Smooth muscle cell of the brain vasculature (primary cell): ENCODE results near the gene SMAD1.
A peak's percentile ranks its signal among the peaks of the same experiment; 100 is the strongest.
"Not testable (repeated sequence)": the region's sequence is repeated elsewhere in the genome, so short reads cannot be mapped to it uniquely, and the experiment has no call there.

Experiments used
- DNase-seq: peaks from one replicate; pipeline ENCODE4 v3.0.0-alpha.2; 2012; ENCODE audit warnings: low read depth, low spot score

The SMAD1 gene

DNA sequence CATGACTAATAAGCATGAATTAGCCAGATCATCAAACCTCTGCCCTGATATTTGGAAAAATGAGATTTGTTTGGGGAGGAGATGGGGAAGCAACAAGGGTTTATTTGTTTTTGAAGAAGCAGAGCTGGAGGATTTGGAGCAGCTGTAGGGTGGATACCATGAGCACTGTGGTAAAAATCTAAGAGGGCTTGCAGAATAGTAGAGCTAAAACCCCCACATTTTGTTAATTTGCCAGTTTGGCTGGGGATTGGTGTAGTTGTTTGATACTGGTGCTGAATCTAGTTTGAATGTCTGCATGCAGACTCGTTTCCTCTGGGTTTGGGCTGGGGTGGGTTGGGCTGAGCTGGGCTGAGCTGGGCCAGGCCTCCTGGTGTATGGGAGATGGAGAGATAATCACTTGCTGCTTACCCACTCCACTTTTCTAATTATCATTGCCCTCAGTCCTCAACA, 43.7 kb downstream of the SMAD1 start:
- no peak for DNase-seq

DNA sequence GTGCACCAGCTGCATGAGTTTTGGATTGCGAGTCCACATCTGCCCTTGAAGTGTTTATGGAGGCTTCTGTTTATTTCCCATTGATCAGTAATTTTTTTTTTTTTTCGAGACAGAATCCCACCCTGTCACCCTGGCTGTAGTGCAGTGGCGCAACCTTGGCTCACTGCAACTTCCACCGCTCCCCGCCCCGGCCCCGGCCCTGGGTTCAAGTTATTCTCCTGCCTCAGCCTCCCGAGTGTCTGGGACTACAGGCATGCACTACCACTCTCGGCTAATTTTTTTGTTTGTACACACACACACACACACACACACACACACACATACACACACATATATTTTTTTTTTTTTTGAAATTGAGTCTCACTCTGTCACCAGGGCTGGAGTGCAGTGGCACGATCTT, 46.1 kb downstream of the SMAD1 start:
- no peak for DNase-seq

DNA sequence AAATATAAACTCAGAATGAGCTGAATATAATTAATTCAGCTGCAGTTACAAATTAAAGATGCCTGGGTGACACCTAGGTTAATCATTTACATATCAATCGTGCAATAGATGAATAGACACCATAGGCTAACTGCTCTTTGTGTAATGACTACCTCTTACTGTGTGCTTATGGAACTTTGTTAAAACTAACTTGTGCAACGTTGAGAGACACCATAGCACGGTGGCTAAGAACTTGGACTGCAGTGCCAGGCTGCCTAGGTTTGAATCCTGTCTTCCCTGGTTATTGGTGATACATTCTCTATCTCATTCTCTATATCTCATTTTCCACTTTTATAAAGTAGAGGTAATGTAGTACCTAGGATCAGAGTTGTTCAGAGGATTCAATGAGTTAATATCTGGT, 46.9 kb downstream of the SMAD1 start:
- DNase-seq: no peak

DNA sequence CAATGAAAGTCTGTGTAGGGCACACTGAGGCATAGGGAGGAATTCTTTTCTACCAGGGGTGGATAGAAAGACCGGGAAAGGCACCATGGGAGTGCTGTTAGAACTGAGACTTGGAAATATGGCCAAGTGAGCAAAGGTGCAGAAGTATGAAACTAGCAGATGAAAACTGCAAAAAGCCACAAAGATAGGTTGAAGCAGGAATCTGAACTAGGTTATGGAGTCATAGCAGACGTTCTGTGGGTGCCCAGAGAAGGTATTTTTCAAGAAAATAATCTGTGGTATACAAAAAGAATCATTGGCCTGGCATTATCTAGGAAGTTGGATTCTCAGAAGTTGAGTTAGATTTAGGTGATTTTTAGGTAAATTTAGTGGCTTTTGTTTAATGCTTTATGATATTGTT, 48.5 kb downstream of the SMAD1 start:
- no peak for DNase-seq

DNA sequence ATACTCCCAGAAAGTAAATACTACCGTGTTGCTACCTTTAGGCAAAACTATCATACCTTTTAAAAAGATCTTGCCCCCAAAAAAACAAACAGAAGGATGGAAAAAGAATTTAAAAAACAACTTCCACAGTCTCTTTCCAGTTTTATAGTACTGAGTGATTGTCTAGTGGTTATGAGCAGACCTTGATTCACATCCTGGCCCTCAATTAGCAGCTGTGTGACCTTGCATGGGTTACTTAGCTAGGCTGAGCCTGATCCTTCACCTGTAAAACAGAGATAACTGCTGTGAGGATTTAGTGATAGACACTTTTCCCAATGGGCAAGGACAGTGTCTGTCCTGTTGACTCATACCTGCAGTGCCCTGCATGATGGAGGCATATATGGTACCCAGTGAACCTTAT, 49.0 kb downstream of the SMAD1 start:
- DNase-seq: no peak

DNA sequence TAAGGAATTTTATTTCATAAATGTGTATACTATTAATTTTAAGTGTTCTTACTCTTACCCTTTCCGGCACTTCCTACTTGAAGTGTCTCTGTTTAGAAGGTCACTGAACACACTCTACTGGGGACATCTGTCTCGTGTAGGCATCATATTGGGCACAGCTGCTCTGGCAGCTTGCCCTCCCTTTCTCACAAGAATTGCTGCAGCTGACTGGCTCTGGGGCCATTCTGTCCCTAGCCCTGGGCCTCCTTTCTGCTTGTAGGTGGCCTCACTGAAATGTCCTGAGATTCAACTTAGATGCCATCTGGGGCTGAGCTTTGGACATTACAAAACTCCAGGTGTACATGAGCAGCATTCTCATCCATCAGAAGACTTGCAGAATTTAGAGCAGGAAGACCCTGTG, 49.6 kb downstream of the SMAD1 start:
- DNase-seq: no peak

DNA sequence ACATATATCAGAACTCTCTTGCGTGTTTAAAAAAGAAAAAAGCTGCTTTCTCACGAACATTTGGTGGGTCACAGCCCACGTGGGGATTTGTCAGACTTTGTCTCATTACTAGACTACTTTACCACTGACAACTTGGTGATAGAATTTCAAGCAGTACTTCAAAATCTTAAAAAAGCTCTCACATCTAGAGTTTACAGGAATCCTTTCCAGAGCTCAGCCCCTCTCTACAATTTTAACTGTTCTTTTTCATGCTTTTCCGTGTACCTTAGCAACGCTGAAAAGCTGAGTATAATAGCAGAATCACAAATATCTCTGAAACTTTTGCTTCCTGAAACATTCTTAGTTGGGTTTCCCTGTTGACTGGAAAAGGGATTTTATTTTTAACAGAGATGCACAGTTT, 50.2 kb downstream of the SMAD1 start:
- DNase-seq: no peak

DNA sequence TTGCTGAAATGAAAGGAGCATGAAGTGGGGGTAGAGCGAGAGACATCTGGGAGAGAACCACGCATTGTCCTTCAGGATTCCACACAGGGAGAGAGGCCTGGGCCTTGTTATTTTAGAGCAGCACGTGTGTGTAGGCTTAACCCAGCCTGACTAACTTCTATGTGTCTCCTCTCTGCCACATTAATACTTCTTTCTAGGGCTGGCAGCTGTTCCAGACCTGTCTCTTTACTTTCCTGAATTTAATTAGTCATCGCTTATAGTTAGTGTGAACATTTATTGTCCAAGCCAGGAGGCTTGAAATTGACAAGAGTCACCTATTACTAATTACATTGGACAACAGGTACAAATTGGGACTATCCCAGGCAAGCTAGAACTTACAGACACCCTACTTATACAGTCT, 51.3 kb downstream of the SMAD1 start:
- DNase-seq: no peak

DNA sequence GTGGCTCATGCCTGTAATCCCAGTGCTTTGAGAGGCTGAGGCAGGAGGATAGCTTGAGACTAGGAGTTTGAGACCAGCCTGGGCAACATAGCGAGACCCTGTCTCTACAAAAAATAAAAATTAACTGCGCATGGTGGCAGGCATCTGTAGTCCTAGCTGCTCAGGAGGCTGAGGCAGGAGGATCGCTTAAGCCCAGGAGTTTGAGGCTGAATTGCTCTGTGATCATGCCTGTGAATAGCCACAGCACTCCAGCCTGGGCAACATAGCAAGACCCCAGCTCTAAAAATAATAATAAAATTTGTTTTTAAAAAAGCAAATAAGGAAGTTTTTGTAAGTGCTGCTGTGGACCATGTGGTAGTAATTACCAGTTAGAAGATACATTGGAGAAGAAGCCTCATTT, 51.8 kb downstream of the SMAD1 start:
- DNase-seq: not testable (repeated sequence)

DNA sequence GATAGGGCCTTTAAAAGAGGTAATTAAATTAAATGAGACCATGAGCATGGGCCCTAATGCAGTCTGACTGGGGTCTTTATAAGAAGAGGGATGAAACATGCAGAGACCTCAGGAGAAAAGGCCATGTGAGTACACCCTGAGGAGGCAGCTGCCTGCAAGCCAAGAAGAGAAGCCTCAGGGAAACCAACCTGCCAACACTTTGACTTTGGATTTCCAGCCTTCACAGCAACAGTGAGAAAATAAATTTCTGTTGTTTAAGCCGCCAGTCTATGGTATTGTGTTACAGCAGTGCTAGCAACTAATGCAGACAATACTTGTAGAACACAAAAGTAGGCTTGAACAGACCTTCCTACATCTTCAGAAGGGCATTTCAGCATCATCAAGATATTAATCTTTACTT, 52.3 kb downstream of the SMAD1 start:
- no peak for DNase-seq

DNA sequence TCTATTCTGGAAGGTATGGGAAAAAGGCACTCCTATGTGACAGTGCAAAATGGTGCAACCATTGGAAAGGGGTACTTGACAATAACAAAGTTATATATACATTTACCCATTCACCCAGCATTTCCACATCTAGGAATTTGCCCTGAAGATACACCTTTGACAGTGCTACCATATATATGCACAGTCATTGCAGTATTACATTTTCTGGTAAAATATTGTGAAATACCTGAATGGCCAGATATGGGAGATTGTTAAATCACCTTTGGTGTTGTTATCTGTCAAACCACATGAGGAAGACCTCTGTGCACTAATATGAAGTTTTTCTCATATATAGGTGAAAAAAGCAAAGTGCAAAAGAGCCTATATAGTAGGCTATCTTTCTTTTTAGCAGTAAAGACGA, 53.5 kb downstream of the SMAD1 start:
- DNase-seq: no peak

DNA sequence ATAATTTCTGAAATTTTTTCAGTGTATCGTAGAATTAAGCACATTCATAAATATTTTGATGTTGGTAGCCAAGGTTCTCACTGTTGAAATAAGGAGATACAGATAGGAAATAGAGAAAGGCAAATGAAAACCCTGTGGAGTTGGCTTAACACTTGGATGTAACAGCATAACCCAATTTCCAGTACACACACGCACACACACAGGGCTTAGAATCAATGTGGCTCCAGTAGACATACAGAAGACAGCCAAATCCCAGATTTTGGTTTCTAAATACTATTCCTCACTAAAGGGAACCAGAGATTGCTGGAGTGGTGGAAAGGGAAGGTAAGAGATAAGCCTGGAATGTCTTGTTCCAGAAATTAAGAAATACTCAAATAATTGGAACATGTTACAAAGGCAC, 54.4 kb downstream of the SMAD1 start:
- DNase-seq: no peak

DNA sequence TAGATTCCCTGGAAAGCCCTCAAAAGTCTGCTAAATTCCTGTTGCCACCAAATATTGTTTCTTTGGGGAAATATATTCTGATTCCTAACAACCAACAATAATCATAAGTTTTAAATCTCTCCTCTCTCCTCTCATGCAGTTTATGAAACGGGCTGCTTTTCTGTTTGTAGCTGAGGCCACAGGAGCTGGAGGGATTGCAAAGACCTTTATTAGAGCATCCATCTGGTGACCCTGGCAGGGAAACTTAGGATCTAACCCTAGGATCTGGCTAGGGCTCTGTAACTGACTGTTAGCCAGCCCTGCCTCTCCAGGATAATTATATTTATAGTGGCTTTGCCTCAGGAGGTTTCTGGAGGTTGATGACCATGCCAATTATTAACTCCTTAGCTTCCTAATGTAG, 56.9 kb downstream of the SMAD1 start:
- DNase-seq: no peak

DNA sequence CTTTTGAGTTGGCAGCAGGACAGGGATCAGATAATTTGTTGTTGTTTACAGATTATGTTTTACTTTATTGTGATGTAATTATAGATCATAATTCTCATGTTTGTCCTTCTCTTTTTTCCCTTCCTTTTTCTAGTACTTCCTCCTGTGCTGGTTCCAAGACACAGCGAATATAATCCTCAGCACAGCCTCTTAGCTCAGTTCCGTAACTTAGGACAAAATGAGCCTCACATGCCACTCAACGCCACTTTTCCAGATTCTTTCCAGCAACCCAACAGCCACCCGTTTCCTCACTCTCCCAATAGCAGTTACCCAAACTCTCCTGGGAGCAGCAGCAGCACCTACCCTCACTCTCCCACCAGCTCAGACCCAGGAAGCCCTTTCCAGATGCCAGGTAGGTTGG, 58.0 kb downstream of the SMAD1 start:
- DNase-seq: no peak

DNA sequence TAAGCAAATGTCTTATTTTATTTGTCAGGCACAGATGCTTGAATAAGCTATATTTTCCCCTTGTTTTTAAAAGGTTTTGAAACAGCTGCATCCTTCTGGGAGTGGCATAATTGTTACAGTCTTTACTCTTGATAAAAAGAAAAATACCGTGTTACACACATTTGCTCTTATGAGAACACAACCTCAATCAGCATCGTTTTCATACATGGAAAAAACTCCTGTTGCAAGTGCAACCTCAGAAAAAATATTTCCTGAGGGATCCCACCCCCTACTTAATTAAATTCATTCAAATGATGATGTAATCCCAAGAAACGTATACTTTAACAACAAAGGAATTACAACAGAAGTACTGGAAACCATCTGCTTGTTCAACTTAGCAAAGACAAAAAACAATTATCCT, 58.6 kb downstream of the SMAD1 start:
- no peak for DNase-seq

DNA sequence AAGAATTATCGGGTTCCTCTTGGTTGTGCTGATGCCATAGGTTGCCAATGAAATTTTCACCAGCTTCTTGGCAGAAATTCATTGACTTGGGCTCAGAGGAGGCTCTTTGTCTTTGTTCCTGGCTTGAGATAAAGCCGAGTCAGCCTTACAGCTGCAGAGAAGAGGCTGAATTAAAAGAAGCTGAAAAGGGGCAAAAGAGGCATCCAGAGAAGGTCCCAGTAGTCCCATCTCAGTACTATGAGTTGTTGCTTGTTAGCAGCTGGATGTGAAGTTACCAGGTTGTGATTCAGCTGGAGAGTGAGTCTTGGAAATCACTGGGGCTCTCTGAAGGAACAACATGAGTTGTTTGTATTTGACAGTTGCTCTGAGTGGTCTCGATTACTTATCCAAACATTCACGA, 59.7 kb downstream of the SMAD1 start:
- peak; percentile 36 for DNase-seq

DNA sequence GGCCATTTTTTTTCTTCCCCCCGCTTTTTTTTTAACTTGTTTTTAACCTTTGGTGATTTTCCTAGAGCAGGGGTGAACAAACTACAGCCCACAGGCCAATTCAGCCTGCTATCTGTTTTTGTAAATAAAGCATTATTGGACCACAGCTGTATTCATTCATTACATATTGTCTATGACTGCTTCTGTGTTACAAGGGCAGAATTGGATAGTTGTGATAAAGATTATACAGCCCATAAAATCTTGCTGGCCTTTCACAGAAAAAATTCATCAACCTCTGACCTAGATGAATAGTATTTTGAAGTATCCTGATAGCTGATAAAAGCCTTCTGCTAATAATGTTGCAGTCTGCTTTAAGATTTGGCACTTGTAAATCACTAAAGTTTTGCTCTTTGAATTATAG, 63.4 kb downstream of the SMAD1 start:
- no peak for DNase-seq

DNA sequence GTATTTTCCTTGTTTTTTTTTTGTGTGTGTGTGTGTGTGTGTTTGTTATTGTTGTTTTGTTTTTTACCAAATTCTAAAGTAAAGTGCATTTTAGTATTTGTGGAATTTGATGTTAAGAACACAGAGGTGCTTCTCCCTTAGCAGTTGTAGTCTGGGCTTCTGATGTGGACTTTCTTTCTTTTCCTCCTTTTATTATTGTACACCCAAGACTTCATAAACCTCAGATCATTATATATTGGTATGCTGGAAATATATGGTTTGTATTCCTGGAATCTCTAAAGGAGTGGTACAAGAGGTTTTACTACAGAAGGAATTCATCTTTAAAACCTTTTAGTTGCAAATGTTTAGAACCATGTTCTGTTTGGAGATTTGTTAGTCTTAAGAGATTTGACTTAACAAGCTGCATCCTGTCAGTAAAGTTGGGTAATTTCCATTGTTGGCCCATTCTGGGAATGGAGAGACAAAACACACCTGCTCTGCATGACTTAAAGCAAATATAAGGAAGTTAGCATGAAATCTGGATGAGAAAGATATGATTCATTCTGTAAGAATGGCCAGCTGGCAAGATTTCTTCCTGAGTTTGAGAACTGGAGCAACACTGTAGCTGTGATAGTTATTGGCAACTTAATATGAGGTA, 64.0 kb downstream of the SMAD1 start:
- DNase-seq: peak; percentile 74

DNA sequence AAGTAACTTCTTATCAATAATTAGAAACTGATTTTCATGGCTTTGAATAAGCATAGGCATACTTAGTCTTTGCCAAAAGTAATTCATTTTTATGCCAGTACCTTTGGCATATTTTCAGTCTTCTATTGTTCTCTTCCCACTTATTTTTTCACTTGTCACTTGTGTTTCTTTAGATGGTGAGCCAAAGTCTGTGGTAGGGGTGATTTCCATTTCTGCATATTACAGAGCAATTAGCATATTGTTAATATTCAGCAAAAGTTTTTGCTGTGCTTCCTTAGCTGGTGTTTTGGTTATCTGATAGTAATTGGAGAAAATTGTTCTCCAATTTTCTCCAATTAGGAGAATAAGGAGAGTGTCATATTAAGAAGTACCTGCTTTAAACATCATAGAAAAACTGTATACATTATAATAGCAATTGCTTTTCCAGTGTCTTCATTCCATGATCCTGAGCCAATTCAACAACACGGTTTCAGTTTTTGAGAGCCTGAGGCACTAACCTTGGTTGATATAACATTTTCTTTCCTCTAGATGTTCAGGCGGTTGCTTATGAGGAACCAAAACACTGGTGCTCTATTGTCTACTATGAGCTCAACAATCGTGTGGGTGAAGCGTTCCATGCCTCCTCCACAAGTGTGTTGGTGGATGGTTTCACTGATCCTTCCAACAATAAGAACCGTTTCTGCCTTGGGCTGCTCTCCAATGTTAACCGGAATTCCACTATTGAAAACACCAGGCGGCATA, 64.7 kb downstream of the SMAD1 start:
- DNase-seq: no peak

DNA sequence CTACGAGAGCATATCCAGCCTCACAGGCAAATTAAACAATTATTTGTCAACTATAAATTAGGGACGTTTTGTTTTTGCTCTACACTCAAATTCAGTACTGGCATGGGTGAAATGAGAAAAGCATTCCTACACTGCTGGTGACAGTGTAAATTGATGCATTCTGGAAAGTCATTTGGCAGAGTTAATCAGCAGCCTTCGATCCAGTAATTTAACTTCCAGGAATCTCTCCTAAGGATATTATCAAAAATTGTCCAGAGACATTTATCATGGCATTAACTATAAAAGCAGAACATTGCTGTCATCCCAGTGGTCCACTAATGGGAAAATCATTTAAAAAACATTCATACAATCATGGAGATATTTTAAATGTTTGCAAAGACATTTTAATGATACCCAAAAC, 70.0 kb downstream of the SMAD1 start:
- DNase-seq: no peak

DNA sequence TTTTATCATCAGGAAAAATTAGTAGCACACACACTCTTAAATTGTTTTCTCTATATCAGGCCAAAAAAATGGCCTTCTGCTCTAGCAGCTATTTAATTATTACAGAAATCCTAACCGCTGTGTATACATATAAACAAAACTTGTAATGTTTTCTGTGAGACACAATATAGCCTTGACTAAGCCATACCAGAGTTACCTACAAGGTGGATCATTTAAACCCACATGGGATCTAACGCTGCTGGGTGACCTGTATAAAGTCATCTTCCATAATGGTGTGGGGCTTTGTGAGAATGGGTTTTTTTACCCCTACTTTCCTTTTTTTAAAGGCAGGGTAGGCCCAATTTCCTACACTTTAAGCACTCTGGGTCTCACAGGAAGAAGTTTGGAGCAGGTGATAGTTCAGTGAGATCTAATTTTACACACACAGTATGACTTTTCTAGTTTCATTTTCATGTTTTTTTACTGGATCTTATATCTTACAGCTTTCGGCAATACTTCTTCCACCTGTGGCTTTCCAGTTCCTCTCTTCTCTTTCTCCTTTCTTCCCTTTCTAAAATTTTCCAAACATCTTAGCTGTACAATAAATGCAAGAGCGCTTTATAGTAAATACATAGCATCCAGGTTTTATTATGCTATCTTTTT, 70.6 kb downstream of the SMAD1 start:
- DNase-seq: no peak

DNA sequence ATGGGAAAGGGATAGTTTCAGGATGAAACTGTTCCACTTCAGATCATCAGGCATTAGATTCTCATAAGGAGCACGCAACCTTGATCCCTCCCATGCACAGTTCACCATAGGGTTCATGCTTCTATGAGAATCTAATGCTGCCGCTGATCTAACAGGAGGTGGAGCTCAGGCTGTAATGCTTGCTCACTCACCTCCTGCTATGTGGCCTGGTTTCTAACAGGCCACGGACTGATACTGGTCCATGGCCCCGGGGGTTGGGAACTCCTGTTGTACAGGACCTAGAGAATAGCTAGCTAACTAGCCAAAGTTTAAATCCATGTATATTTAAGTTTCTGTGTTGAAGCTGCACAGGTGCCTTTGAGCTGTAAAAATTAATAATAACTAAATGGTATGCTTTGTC, 71.7 kb downstream of the SMAD1 start:
- no peak for DNase-seq

DNA sequence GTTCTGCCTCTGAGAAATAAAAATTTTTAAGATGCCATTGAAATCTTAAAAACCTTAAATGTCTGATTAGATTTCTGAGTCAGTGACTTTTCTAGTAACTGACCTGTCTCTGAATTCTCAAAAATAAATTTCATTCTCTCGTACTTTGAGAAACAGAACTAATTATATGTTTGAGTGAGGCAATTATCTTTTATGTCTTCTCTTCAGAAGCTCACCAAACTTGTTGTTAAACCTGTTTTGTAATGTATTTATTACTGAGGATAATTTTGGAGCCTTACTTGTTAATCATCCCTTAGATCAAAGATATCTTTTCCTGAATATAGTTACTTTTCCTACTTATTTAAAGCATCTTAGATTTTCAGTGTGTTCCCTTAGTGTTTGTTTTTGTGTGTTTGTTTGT, 73.0 kb downstream of the SMAD1 start:
- no peak for DNase-seq
